HG03139 (cell line): ENCODE results near the gene DPEP3.
"Not testable (repeated sequence)": the region's sequence is repeated elsewhere in the genome, so short reads cannot be mapped to it uniquely, and the experiment has no call there.

Experiments
- ATAC-seq: cut with Tn5 transposase; IDR thresholded peaks from one replicate; pipeline ENCODE4 v1.9.1; 2021; ENCODE audit not compliant: unreplicated experiment

The DPEP3 gene

GRCh38 chr16:67945392-67945933 lies 34.8 kb downstream of the DPEP3 start:
- no peak for ATAC-seq

DNA sequence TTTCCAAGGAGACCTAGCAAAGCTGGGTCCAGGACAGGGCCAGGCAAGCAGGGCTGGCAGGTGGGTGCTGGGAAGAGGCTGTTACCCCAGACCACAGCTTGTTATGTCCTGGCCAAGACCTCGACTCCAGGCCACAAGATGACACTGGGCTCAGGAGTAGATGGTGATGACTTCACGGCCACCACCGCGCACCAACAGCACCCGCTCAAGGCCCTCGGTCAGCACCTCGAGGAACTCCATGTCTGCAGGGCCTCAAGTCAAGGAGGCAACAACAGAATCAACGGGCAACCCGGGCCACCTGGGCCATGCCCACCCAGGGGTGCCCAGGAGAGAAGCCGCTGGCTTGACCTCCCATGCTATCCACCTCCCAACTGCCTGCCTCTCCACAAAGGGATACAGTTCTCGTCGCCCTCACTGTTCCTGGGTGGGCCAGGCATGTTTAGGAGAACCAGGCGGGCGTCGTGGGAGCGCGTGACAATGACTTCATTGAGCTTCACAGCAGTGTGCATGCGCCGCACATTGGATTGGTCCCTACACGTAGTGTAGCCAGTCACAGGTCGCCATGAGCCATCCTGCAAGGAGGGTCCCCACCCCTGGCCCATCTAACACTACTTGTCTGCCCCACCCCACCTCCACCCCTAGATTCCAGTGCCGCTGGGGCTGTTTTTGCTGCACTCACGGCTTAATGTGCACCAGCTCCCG lies 35.5 kb downstream of the DPEP3 start:
- no peak for ATAC-seq

- no peak for ATAC-seq
Observed at GRCh38 chr16:67943619-67944504, 36.4 kb downstream of the DPEP3 start, which contains the start of gene LCAT. TSS of gene LCAT (minus strand) at chr16:67944120. CDS start at chr16:67944101, 19 bp downstream.

DNA sequence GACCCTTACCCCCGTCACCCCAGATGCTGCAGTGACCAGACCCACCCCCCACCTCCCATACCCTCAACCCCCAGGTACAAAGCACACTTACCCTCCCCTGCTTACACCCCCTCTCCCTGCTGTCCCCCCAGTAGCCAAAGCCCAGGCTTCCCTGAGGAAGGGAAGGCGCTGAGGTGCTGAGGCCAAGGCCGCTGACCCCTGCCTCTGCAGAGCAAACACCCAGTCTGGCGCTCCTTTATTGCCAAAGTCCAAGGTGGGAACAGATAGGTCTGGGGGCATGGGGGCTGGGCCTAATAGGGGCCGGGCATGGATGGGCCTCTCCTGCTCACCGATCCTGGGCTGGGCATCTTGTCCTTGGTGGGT lies 37.1 kb downstream of the DPEP3 start:
- ATAC-seq = no peak

- ATAC-seq = no peak
Observed at GRCh38 chr16:67942510-67943255, 37.6 kb downstream of the DPEP3 start.

DNA sequence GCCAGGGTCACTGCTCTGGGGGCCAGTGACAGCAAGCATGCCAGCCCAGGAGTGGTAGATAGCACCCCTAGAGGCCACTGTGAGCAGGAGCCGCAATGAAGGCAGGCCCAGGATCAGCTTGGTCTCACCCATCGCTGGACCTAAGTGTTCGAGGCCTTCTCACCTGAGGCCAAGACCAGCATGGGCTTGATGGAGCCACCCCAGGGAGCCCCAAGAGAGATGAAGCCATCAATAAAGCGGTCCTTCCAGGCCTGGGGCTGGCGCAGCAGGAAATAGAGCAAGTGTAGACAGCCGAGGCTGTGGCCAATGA lies 38.1 kb downstream of the DPEP3 start:
- ATAC-seq = no peak

- no peak for ATAC-seq
Observed at GRCh38 chr16:67941469-67942199, 38.7 kb downstream of the DPEP3 start.

GRCh38 chr16:67940446-67941089 lies 39.7 kb downstream of the DPEP3 start:
- no peak for ATAC-seq

DNA sequence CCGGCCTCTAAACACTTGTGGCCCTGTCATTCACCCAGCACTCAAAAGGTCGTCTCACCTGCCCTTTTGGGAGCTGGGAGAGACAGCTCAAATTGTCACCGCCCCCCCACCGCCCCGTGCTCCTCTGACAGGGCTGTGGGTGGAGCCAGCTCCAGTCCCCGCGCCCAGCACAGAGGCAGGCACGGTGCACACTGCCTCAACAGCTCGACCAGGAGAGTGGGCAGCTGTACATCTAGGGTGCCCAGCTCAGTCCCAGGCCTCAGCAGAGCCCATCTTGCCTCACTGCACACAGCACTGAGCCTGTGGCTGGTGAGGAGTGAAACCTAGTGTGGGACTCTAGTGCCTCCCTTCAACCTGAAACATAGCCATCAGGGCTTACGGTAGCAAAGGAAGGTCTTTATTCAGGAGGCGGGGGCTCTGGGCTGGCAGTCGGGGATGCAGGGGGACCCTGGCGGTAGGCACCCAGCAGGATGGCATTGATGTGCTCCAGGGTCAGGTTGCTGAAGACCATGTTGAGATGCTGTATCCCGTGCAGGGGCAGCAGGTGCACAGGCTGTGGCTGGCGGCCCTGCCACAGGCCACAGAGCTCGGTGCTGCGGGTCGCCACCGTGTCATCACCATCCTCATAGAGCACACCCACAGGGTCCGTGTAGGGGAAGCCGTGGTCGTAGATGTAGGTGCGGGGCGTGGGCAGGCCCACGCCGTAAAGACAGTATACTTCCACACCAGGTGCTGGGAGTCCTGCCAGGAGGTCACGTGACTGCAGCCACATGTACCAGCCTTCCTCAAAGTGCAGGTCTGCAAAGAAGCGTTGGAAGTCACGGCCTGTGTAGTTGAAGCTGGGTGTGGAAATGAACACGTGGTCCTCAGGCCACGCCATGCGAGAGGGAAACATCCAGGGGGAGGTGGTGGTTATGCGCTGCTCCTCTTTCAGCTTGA lies 40.5 kb downstream of the DPEP3 start:
- ATAC-seq = no peak

DNA sequence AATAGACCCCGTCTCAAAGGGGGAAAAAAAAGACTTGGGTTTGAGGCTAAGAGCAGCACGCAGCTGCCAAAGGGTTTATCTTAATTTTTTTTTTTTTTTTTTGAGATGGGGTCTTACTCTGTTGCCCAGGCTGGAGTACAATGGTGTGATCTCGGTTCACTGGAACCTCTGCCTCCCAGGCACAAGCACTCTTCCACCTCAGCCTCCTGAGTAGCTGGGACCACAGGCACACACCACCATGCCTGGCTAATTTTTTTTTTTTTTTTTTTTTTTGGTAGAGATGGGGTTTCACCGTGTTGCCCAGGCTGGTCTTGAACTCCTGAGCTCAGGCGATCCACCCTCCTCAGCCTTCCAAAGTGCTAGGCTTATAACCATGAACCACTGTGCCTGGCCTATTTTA lies 42.6 kb downstream of the DPEP3 start:
- not testable (repeated sequence) for ATAC-seq

GRCh38 chr16:67936880-67937605 lies 43.3 kb downstream of the DPEP3 start:
- ATAC-seq = no peak

GRCh38 chr16:67936124-67936879 lies 44.0 kb downstream of the DPEP3 start, which contains the start of gene PSMB10:
TSS of gene PSMB10 (minus strand) at chr16:67936850. CDS start at chr16:67936749, 101 bp downstream.
- ATAC-seq = peak; percentile 45

DNA sequence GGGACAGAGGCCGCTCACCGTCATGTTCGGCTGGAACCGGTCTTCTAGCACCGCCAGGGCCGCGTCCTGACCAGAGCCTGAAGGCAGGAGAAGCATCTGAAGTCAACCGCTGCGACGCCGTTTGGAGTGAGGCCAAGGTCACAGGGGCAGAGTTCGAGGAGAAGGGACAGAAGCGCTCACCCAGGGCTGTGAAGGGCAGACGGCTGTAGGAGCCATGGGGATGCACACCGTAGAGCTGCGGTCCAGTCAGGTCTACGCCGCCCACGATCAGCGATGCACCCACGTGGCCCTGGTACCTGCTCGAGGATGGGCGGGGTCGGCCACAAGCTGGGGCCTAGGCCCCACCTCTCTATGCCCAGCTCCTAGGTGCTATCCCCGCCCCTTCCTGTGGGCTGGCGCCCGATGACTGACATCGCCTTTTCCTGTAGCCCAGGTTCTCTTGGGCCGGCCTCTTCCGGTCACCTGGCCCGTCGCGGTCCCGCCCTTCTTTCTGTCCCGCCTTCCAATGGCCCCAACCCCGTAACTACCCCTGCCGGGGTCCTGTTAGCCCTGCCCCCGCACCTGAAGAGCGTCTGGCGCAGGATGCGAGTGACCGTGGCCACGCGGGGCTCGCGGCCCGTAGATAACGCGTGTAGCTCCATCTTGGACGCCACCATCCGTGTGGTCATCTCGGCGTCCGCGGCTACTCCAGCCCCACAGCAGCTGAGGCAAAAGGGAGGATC lies 44.7 kb downstream of the DPEP3 start:
- ATAC-seq = peak; percentile 83

GRCh38 chr16:67935101-67935401 lies 45.2 kb downstream of the DPEP3 start:
- ATAC-seq = no peak

DNA sequence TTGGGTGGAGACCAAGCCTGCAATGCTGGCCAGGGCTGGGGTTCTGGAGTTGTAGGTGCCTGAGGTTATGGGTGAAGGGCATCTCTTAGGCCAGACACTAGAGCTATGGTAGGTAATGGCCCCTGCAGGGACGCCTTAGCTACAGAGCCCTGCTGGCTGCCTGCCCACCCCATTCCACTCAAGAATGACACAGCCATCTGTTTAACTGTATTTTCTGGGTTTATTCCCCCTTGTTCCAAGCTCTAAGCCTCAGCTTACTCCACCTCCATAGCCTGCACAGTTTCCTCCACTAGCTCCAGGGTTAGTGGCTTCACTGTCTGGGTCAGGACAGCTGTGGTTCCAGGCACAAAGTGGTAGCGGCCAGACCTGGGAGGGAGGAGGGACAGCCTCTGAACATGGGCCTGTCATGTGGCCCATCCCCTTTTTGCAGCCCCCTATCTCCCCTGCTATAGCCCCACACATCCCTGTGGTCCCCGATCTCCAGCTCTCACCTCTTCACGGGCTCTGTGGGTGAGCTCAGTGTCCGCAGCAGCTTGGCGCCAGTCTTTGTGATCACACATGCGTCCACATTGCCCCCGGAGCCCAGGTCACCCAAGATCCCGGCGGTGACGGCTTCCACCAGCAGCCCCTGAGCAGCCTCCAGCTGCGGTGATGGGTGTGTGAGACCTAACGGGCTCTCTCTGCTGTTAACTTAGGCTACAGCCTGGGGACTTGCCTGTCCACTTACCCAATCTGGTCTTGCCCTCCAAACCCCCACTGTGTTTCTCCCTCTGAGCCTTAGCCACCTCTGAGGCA lies 45.8 kb downstream of the DPEP3 start:
- no peak for ATAC-seq

- no peak for ATAC-seq
Observed at GRCh38 chr16:67933805-67934204, 46.5 kb downstream of the DPEP3 start.
